ENCODE measurements around the gene SMCHD1. TPM values are rescaled to one million over a fixed set of nuclear protein-coding genes. Genes with fewer than 3 reads are reported as not detected.

The SMCHD1 gene
- total and polyA plus RNA-seq, 7 donors, result 6.2 to 23.0 (median 20.3) TPM

DNA sequence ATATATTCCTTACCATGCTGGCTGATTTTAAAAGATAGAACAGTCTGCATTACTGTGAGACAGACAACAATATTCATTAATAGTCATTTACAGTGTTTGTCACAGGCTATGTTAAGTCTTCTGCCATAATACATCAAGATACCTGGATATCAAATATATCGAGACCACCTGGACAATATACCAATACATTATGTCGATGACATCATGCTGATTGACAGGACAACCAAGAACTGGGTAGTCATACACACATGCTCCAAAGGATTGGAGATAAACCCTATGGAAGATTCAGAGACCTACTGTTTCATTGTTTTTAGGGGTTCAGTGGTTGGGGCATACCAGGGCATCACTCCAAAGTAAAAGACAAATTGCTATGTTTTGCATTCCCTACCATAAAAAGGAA, 26.5 kb upstream of the SMCHD1 start:
- intact Hi-C loops (cut with DNase I), result no loop called here
- no peak overlapping the region for H3K4me3 ChIP-seq
- TF ChIP-seq, protein P1, sequence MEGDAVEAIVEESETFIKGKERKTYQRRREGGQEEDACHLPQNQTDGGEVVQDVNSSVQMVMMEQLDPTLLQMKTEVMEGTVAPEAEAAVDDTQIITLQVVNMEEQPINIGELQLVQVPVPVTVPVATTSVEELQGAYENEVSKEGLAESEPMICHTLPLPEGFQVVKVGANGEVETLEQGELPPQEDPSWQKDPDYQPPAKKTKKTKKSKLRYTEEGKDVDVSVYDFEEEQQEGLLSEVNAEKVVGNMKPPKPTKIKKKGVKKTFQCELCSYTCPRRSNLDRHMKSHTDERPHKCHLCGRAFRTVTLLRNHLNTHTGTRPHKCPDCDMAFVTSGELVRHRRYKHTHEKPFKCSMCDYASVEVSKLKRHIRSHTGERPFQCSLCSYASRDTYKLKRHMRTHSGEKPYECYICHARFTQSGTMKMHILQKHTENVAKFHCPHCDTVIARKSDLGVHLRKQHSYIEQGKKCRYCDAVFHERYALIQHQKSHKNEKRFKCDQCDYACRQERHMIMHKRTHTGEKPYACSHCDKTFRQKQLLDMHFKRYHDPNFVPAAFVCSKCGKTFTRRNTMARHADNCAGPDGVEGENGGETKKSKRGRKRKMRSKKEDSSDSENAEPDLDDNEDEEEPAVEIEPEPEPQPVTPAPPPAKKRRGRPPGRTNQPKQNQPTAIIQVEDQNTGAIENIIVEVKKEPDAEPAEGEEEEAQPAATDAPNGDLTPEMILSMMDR (IDR thresholded peaks at IDR 0.05), result no peak
- H3K4me1 ChIP-seq, result no peaks in the 10 kb centered on the region
- H3K9me3 ChIP-seq, result no peaks in the 10 kb centered on the region
- H3K36me3 ChIP-seq (ENCODE audit: insufficient read depth in 1 of 2, low read depth in 1 of 2), result no peaks in the 10 kb centered on the region
- H3K27ac ChIP-seq, result no peak overlapping the region
- ATAC-seq (no peak), DNase-seq (no peak)
- WGBS, 3 donors, result 43 to 95% (median 86%) methylated on average over 2 of the region's 2 CpGs
- H3K27me3 ChIP-seq (ENCODE audit: insufficient read depth in 3 of 3, low read length in 2 of 3), result no peaks in the 10 kb centered on the region

DNA sequence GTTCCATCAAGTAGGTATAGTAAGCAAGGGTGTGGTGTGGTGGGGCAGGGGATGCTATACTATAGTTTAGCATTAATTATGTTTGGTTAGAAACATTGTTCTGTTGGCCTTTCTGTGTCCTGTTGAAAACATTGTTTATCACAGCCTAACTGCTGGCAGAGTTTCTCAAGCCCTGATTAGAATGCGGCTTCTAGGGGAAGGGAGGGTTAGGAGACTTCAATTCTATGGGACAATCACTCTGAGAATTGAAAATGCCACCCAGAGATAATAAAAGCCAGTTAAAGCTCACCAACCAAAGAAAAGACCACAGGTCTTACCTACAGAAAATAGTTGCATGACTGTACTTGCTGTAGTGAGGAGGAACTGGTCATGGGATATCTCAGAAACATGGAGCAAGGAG, 19.9 kb upstream of the SMCHD1 start:
- TF ChIP-seq, protein P1 (IDR thresholded peaks at IDR 0.05), result no peak
- intact Hi-C loops (cut with DNase I), result no loop called here
- no peak overlapping the region for H3K4me3 ChIP-seq

DNA sequence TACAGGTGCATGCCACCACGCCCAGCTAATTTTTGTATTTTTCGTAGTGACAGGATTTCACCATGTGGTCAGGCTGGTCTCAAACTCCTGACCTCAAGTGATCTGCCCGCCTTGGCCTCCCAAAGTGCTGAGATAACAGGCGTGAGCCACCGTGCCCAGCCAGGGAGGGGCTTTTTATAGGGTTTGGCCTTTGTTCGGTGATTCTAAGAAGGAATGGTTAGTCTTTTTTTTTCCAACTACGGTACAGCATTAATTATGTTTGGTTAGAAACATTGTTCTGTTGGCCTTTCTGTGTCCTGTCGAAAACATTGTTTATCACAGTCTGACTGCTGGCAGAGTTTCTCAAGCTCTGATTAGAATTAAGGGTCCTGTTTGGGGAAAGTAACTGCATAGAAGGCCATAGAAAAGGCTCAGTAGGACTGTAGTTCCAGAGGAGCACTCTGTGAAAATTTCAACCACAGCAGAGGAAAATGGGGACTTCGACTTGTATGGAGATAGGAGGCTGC, 19.3 kb upstream of the SMCHD1 start:
- Histone ChIP-seq H3K27me3 (ENCODE audit: insufficient read depth in 3 of 3, low read length in 2 of 3) (no peaks in the 10 kb centered on the region), H3K4me3 (peak overlapping the region; percentile 22), H3K9me3 (no peaks in the 10 kb centered on the region), H3K27ac (peak overlapping the region; percentile 58), H3K36me3 (ENCODE audit: insufficient read depth in 1 of 2, low read depth in 1 of 2) (no peaks in the 10 kb centered on the region), H3K4me1 (no peaks in the 10 kb centered on the region)
- 62 to 64% (median 63%) methylated on average over 9 of the region's 9 CpGs for WGBS, 3 donors
- peak in 1 of 4 donors; percentile 19 for ATAC-seq
- no peak for DNase-seq
- intact Hi-C loops (cut with DNase I), result no loop called here
- TF ChIP-seq, protein P1 (IDR thresholded peaks at IDR 0.05), result no peak

More for the DNA sequence above, 19.9 kb upstream of the SMCHD1 start:
- H3K27ac ChIP-seq, result peak overlapping the region; percentile 58
- ATAC-seq, result no peak
- H3K9me3 ChIP-seq, result no peaks in the 10 kb centered on the region
- H3K36me3 ChIP-seq (ENCODE audit: insufficient read depth in 1 of 2, low read depth in 1 of 2), result no peaks in the 10 kb centered on the region
- H3K27me3 ChIP-seq (ENCODE audit: insufficient read depth in 3 of 3, low read length in 2 of 3), result no peaks in the 10 kb centered on the region
- 58 to 80% (median 72%) methylated on average over 1 of the region's 1 CpG for WGBS, 3 donors
- H3K4me1 ChIP-seq, result no peaks in the 10 kb centered on the region
- no peak for DNase-seq

DNA sequence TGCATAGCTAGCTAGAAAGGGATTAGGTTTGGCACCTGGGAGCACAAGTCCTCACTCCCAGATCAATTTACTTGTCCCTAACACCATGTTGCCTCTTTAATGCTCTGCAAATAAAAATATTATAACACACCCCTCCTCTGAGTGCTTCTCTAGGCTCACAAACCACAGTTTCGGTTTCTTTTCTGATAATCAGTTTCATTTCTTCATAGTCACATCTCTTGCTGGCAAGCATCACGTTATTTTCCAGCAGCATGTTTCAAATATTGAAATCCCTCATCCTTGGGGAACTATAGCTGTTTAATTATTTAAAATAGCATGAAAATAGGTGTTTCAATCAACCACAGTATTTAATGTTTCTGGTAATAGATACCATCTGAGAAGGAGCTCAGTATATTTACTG, 13.9 kb upstream of the SMCHD1 start:
- Histone ChIP-seq H3K9me3 (no peaks in the 10 kb centered on the region), H3K4me1 (no peaks in the 10 kb centered on the region), H3K27ac (no peak overlapping the region), H3K36me3 (ENCODE audit: insufficient read depth in 1 of 2, low read depth in 1 of 2) (no peaks in the 10 kb centered on the region), H3K27me3 (ENCODE audit: insufficient read depth in 3 of 3, low read length in 2 of 3) (no peaks in the 10 kb centered on the region), H3K4me3 (peak overlapping the region; percentile 27)
- ATAC-seq (peak in 1 of 4 donors; percentile 50), DNase-seq (no peak)
- intact Hi-C loops (cut with DNase I), result no loop called here
- 4 to 15% (median 10%) methylated on average over 2 of the region's 2 CpGs for WGBS, 3 donors
- TF ChIP-seq, protein P1 (IDR thresholded peaks at IDR 0.05), result no peak

DNA sequence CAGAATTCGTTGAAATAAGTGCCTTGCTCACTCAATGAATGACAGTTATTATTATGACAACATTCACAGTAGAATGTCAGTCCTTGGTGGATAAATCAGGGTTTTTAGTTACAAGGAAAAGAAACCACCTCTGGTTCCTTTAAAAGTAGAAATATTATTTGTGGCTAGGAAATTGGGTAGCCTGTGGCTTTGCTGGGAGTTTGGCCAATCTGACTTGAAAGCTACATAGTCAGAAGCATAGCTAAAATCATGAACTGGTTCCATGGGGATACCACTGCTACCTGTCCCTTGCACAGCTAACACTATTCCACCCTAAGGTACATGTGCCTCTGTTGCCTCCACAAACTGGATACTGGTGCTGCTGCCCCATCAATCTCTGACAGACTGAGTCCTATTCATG, 12.8 kb upstream of the SMCHD1 start:
- H3K9me3 ChIP-seq, result no peaks in the 10 kb centered on the region
- no peaks in the 10 kb centered on the region for H3K4me1 ChIP-seq
- H3K4me3 ChIP-seq, result no peak overlapping the region
- H3K36me3 ChIP-seq (ENCODE audit: insufficient read depth in 1 of 2, low read depth in 1 of 2), result no peaks in the 10 kb centered on the region
- H3K27me3 ChIP-seq (ENCODE audit: insufficient read depth in 3 of 3, low read length in 2 of 3), result no peaks in the 10 kb centered on the region
- 71 to 84% (median 78%) methylated on average over 1 of the region's 1 CpG for WGBS, 3 donors
- no peak for ATAC-seq
- intact Hi-C loops (cut with DNase I), result no loop called here
- no peak overlapping the region for H3K27ac ChIP-seq
- no peak for DNase-seq
- TF ChIP-seq, protein P1 (IDR thresholded peaks at IDR 0.05), result no peak

All from psoas muscle (tissue), 8 donors.